DND-41 (cell line): ENCODE measurements around the gene PAK2.

Experiments
- EZH2 ChIP-seq: IDR thresholded peaks from 3 replicates; pipeline ENCODE4 v1.6.1; 2012; ENCODE audit warnings: borderline replicate concordance, low read depth, mild to moderate bottlenecking, moderate library complexity, low read length, inconsistent platforms; ENCODE audit not compliant: severe bottlenecking
- TF ChIP-seq, protein P1 (sequence below): IDR thresholded peaks from 2 replicates; pipeline ENCODE4 v1.5.1; 2012; ENCODE audit warnings: borderline replicate concordance, low read length, moderate library complexity, mild to moderate bottlenecking; ENCODE audit not compliant: poor library complexity, severe bottlenecking; ENCODE audit errors: extremely low read depth

DNA sequence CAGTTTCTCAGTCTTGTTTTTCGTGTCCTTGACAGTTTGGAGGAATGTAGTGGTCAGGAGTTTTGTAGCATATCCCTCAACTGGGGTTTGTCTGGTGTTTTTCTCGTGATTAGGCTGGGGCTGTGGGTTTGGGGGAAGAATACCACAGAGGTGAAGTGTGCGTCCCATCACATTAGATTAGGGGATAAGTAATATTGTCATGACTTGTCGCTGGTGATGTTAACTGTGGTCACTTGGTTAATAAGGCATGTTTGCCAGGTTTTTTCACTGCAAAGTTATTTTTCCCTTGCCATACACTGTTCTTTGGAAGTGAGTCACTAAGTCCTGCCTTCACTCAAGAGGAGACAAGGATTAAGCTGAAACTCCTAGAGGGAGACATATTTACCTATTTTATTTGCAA, 39.1 kb downstream of the PAK2 start:
- TF ChIP-seq, protein P1, sequence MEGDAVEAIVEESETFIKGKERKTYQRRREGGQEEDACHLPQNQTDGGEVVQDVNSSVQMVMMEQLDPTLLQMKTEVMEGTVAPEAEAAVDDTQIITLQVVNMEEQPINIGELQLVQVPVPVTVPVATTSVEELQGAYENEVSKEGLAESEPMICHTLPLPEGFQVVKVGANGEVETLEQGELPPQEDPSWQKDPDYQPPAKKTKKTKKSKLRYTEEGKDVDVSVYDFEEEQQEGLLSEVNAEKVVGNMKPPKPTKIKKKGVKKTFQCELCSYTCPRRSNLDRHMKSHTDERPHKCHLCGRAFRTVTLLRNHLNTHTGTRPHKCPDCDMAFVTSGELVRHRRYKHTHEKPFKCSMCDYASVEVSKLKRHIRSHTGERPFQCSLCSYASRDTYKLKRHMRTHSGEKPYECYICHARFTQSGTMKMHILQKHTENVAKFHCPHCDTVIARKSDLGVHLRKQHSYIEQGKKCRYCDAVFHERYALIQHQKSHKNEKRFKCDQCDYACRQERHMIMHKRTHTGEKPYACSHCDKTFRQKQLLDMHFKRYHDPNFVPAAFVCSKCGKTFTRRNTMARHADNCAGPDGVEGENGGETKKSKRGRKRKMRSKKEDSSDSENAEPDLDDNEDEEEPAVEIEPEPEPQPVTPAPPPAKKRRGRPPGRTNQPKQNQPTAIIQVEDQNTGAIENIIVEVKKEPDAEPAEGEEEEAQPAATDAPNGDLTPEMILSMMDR = no peak
- no peak for TF ChIP-seq EZH2
